ENCODE results near the gene LMAN1.

Gene LMAN1

DNA sequence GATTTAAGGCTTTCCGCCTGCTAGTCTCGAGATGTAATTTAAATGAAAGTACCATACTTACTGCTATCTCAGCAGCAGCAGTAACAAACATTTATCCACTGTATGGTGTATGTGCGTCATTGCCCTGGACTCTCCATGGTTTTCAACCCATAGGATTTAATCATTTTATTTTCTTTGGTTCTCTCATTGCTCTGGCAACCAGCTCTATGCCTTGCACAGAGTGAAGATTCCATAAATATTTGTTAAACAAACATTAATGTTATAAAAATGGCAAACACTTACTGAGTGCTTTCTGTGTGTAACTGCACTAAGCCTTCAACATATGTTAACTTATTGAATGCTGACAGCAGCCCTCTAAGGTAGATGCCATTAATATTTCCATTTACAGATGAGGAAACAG lies 1.3 kb upstream of the LMAN1 start:
- no peak overlapping the region for H3K4me3 ChIP-seq (ENCODE audit: low read length in 2 of 2)
- no peak overlapping the region for H3K27ac ChIP-seq (ENCODE audit: low read depth in 2 of 2, low read length in 2 of 2)
- H3K9ac ChIP-seq (ENCODE audit: low read depth in 1 of 2, low read length in 2 of 2): no peak overlapping the region

GRCh38 chr18:59359576-59359952 lies 499 bp upstream of the LMAN1 start:
- H3K27me3 ChIP-seq (ENCODE audit: control insufficient read depth in 2 of 2, insufficient read depth in 2 of 2, low read length in 2 of 2): no peaks in the 10 kb centered on the region
- no peaks in the 10 kb centered on the region for H3K9me3 ChIP-seq (ENCODE audit: control insufficient read depth in 2 of 2, low read length in 2 of 2)
- H3K4me1 ChIP-seq (ENCODE audit: control insufficient read depth in 2 of 2, insufficient read depth in 2 of 2, low read length in 2 of 2): no peaks in the 10 kb centered on the region
- no peak overlapping the region for H3K27ac ChIP-seq (ENCODE audit: low read depth in 2 of 2, low read length in 2 of 2)
- H3K36me3 ChIP-seq (ENCODE audit: control insufficient read depth in 2 of 2, insufficient read depth in 2 of 2, low read length in 2 of 2): peaks cover 6 to 8% of the 10 kb centered on the region in 2 donors
- H3K9ac ChIP-seq (ENCODE audit: low read depth in 1 of 2, low read length in 2 of 2): peak overlapping the region; percentile 60 to 70
- H3K4me3 ChIP-seq (ENCODE audit: low read length in 2 of 2): peak overlapping the region; percentile 88 to 93

More for the DNA sequence above, 1.3 kb upstream of the LMAN1 start:
- H3K36me3 ChIP-seq (ENCODE audit: control insufficient read depth in 2 of 2, insufficient read depth in 2 of 2, low read length in 2 of 2): peaks cover 0 to 1% of the 10 kb centered on the region in 2 donors
- H3K4me1 ChIP-seq (ENCODE audit: control insufficient read depth in 2 of 2, insufficient read depth in 2 of 2, low read length in 2 of 2): no peaks in the 10 kb centered on the region
- H3K27me3 ChIP-seq (ENCODE audit: control insufficient read depth in 2 of 2, insufficient read depth in 2 of 2, low read length in 2 of 2): no peaks in the 10 kb centered on the region
- no peaks in the 10 kb centered on the region for H3K9me3 ChIP-seq (ENCODE audit: control insufficient read depth in 2 of 2, low read length in 2 of 2)

- peak overlapping the region in 1 of 2 donors; percentile 74 for H3K27ac ChIP-seq (ENCODE audit: low read depth in 2 of 2, low read length in 2 of 2)
- H3K4me1 ChIP-seq (ENCODE audit: control insufficient read depth in 2 of 2, insufficient read depth in 2 of 2, low read length in 2 of 2): no peaks in the 10 kb centered on the region
- no peaks in the 10 kb centered on the region for H3K9me3 ChIP-seq (ENCODE audit: control insufficient read depth in 2 of 2, low read length in 2 of 2)
- H3K36me3 ChIP-seq (ENCODE audit: control insufficient read depth in 2 of 2, insufficient read depth in 2 of 2, low read length in 2 of 2): peaks cover 9 to 12% of the 10 kb centered on the region in 2 donors
- peak overlapping the region; percentile 88 to 93 for H3K4me3 ChIP-seq (ENCODE audit: low read length in 2 of 2)
- H3K9ac ChIP-seq (ENCODE audit: low read depth in 1 of 2, low read length in 2 of 2): peak overlapping the region; percentile 71 to 92
- H3K27me3 ChIP-seq (ENCODE audit: control insufficient read depth in 2 of 2, insufficient read depth in 2 of 2, low read length in 2 of 2): no peaks in the 10 kb centered on the region
Observed at GRCh38 chr18:59358414-59358711, 702 bp downstream of the LMAN1 start.

GRCh38 chr18:59357928-59358327 lies 1.1 kb downstream of the LMAN1 start:
- no peak overlapping the region for H3K9ac ChIP-seq (ENCODE audit: low read depth in 1 of 2, low read length in 2 of 2)
- no peak overlapping the region for H3K27ac ChIP-seq (ENCODE audit: low read depth in 2 of 2, low read length in 2 of 2)
- H3K4me3 ChIP-seq (ENCODE audit: low read length in 2 of 2): peak overlapping the region; percentile 88 to 93
- H3K9me3 ChIP-seq (ENCODE audit: control insufficient read depth in 2 of 2, low read length in 2 of 2): no peaks in the 10 kb centered on the region
- peaks cover 13 to 16% of the 10 kb centered on the region in 2 donors for H3K36me3 ChIP-seq (ENCODE audit: control insufficient read depth in 2 of 2, insufficient read depth in 2 of 2, low read length in 2 of 2)
- no peaks in the 10 kb centered on the region for H3K4me1 ChIP-seq (ENCODE audit: control insufficient read depth in 2 of 2, insufficient read depth in 2 of 2, low read length in 2 of 2)
- H3K27me3 ChIP-seq (ENCODE audit: control insufficient read depth in 2 of 2, insufficient read depth in 2 of 2, low read length in 2 of 2): no peaks in the 10 kb centered on the region

- H3K36me3 ChIP-seq (ENCODE audit: control insufficient read depth in 2 of 2, insufficient read depth in 2 of 2, low read length in 2 of 2): peaks cover 39% of the 10 kb centered on the region in 2 donors
- H3K4me3 ChIP-seq (ENCODE audit: low read length in 2 of 2): no peak overlapping the region
- no peak overlapping the region for H3K27ac ChIP-seq (ENCODE audit: low read depth in 2 of 2, low read length in 2 of 2)
- no peaks in the 10 kb centered on the region for H3K9me3 ChIP-seq (ENCODE audit: control insufficient read depth in 2 of 2, low read length in 2 of 2)
- no peaks in the 10 kb centered on the region for H3K4me1 ChIP-seq (ENCODE audit: control insufficient read depth in 2 of 2, insufficient read depth in 2 of 2, low read length in 2 of 2)
- H3K27me3 ChIP-seq (ENCODE audit: control insufficient read depth in 2 of 2, insufficient read depth in 2 of 2, low read length in 2 of 2): no peaks in the 10 kb centered on the region
- no peak overlapping the region for H3K9ac ChIP-seq (ENCODE audit: low read depth in 1 of 2, low read length in 2 of 2)
Observed at GRCh38 chr18:59354731-59355130, 4.3 kb downstream of the LMAN1 start.

- H3K27ac ChIP-seq (ENCODE audit: low read depth in 2 of 2, low read length in 2 of 2): no peak overlapping the region
- H3K4me1 ChIP-seq (ENCODE audit: control insufficient read depth in 2 of 2, insufficient read depth in 2 of 2, low read length in 2 of 2): no peaks in the 10 kb centered on the region
- no peak overlapping the region for H3K9ac ChIP-seq (ENCODE audit: low read depth in 1 of 2, low read length in 2 of 2)
- no peaks in the 10 kb centered on the region for H3K27me3 ChIP-seq (ENCODE audit: control insufficient read depth in 2 of 2, insufficient read depth in 2 of 2, low read length in 2 of 2)
- peaks cover 45 to 48% of the 10 kb centered on the region in 2 donors for H3K36me3 ChIP-seq (ENCODE audit: control insufficient read depth in 2 of 2, insufficient read depth in 2 of 2, low read length in 2 of 2)
- no peaks in the 10 kb centered on the region for H3K9me3 ChIP-seq (ENCODE audit: control insufficient read depth in 2 of 2, low read length in 2 of 2)
- no peak overlapping the region for H3K4me3 ChIP-seq (ENCODE audit: low read length in 2 of 2)
Observed at GRCh38 chr18:59353079-59353680, 5.9 kb downstream of the LMAN1 start.

DNA sequence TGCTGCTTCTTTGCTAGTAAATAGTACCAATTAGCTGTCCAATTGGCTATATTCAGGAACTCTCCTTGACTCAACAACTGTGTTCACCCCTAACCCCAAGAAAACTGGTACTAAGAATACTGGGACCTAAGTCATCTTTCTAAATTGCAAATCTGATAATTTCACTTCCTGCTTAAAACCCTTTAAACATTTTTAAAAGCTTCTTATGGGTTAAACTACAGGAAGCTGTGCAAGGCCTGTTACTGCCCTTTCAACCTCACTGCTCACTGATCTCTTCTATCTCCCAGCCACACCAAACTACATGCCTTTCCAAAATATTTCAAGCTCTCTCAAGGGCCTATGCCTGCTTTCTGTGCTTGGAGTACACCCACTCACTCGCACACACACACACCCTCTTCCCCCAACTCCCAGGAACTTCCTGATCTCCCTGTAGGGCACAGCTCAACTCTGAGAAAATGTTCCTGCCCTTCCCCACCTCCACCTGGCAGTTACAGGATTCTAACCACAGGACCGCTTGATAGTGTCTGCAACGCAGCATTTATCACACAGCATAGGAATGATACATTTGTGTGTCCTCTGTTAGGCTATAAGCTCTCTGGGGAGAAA lies 6.7 kb downstream of the LMAN1 start:
- Histone ChIP-seq H3K27ac (ENCODE audit: low read depth in 2 of 2, low read length in 2 of 2) (no peak overlapping the region), H3K9ac (ENCODE audit: low read depth in 1 of 2, low read length in 2 of 2) (no peak overlapping the region), H3K36me3 (ENCODE audit: control insufficient read depth in 2 of 2, insufficient read depth in 2 of 2, low read length in 2 of 2) (peaks cover 48 to 54% of the 10 kb centered on the region in 2 donors), H3K9me3 (ENCODE audit: control insufficient read depth in 2 of 2, low read length in 2 of 2) (no peaks in the 10 kb centered on the region), H3K27me3 (ENCODE audit: control insufficient read depth in 2 of 2, insufficient read depth in 2 of 2, low read length in 2 of 2) (no peaks in the 10 kb centered on the region), H3K4me3 (ENCODE audit: low read length in 2 of 2) (no peak overlapping the region), H3K4me1 (ENCODE audit: control insufficient read depth in 2 of 2, insufficient read depth in 2 of 2, low read length in 2 of 2) (no peaks in the 10 kb centered on the region)

DNA sequence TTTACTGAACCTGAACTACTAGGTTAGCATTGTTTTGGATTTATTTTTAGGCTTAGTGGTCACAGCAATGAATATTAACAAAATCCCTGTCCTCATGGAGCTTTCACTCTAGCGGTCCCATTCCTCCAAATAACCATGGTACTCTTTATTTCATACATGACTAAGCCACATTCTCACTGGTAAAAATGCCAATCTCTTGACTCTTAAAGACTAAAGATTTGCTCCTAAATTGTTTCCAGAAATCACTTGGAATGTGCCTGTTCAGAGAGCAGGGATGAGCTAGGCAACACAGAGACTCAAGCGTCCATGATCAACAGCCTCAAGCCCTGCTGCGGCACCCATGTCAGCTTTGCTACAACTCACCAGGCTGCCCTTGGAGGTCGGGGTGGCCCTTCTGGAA lies 13.5 kb downstream of the LMAN1 start:
- H3K27ac ChIP-seq (ENCODE audit: low read depth in 2 of 2, low read length in 2 of 2): no peak overlapping the region
- H3K9ac ChIP-seq (ENCODE audit: low read depth in 1 of 2, low read length in 2 of 2): no peak overlapping the region
- H3K4me3 ChIP-seq (ENCODE audit: low read length in 2 of 2): no peak overlapping the region
- no peaks in the 10 kb centered on the region for H3K9me3 ChIP-seq (ENCODE audit: control insufficient read depth in 2 of 2, low read length in 2 of 2)
- peaks cover 37 to 38% of the 10 kb centered on the region in 2 donors for H3K36me3 ChIP-seq (ENCODE audit: control insufficient read depth in 2 of 2, insufficient read depth in 2 of 2, low read length in 2 of 2)
- no peaks in the 10 kb centered on the region for H3K4me1 ChIP-seq (ENCODE audit: control insufficient read depth in 2 of 2, insufficient read depth in 2 of 2, low read length in 2 of 2)
- H3K27me3 ChIP-seq (ENCODE audit: control insufficient read depth in 2 of 2, insufficient read depth in 2 of 2, low read length in 2 of 2): no peaks in the 10 kb centered on the region

GRCh38 chr18:59344996-59345395 lies 14.1 kb downstream of the LMAN1 start:
- H3K4me3 ChIP-seq (ENCODE audit: low read length in 2 of 2): no peak overlapping the region
- no peaks in the 10 kb centered on the region for H3K4me1 ChIP-seq (ENCODE audit: control insufficient read depth in 2 of 2, insufficient read depth in 2 of 2, low read length in 2 of 2)
- no peaks in the 10 kb centered on the region for H3K27me3 ChIP-seq (ENCODE audit: control insufficient read depth in 2 of 2, insufficient read depth in 2 of 2, low read length in 2 of 2)
- no peak overlapping the region for H3K27ac ChIP-seq (ENCODE audit: low read depth in 2 of 2, low read length in 2 of 2)
- no peak overlapping the region for H3K9ac ChIP-seq (ENCODE audit: low read depth in 1 of 2, low read length in 2 of 2)
- H3K9me3 ChIP-seq (ENCODE audit: control insufficient read depth in 2 of 2, low read length in 2 of 2): no peaks in the 10 kb centered on the region
- H3K36me3 ChIP-seq (ENCODE audit: control insufficient read depth in 2 of 2, insufficient read depth in 2 of 2, low read length in 2 of 2): peaks cover 42% of the 10 kb centered on the region in 2 donors

- Histone ChIP-seq H3K9ac (ENCODE audit: low read depth in 1 of 2, low read length in 2 of 2) (no peak overlapping the region), H3K4me3 (ENCODE audit: low read length in 2 of 2) (no peak overlapping the region), H3K27ac (ENCODE audit: low read depth in 2 of 2, low read length in 2 of 2) (no peak overlapping the region), H3K9me3 (ENCODE audit: control insufficient read depth in 2 of 2, low read length in 2 of 2) (no peaks in the 10 kb centered on the region), H3K36me3 (ENCODE audit: control insufficient read depth in 2 of 2, insufficient read depth in 2 of 2, low read length in 2 of 2) (peaks cover 47 to 48% of the 10 kb centered on the region in 2 donors), H3K27me3 (ENCODE audit: control insufficient read depth in 2 of 2, insufficient read depth in 2 of 2, low read length in 2 of 2) (no peaks in the 10 kb centered on the region), H3K4me1 (ENCODE audit: control insufficient read depth in 2 of 2, insufficient read depth in 2 of 2, low read length in 2 of 2) (no peaks in the 10 kb centered on the region)
Observed at GRCh38 chr18:59343926-59344325, 15.1 kb downstream of the LMAN1 start.
